Thyroid gland (tissue), 4 donors: Measurements from ENCODE around the gene MMP14. TPM values are rescaled to one million over a fixed set of nuclear protein-coding genes. Genes with fewer than 3 reads are reported as not detected.
"Not testable (repeated sequence)": the region's sequence is repeated elsewhere in the genome, so short reads cannot be mapped to it uniquely, and the experiment has no call there.

Source experiments
- DNase-seq, 2 donors: peaks; one replicate each; pipeline ENCODE4 v3.0.0-alpha.2; 2019
- H3K27ac ChIP-seq, 3 donors: fragments of 200-600 bp; sonication (generic); 1 replicate in 2 of 3; 2 replicates in 1 of 3; pipeline ENCODE4 v1.5.1; 2016 to 2019; ENCODE audit warnings: mild to moderate bottlenecking in 1 of 3, moderate library complexity in 1 of 3
- H3K27me3 ChIP-seq: fragments of 200-600 bp; sonication (generic); one replicate; pipeline ENCODE4 v1.5.1; 2019
- H3K36me3 ChIP-seq, 2 donors: fragments of 200-600 bp; sonication (generic); one replicate each; pipeline ENCODE4 v1.5.1; 2016 to 2019
- H3K4me1 ChIP-seq, 2 donors: fragments of 200-600 bp; sonication (generic); one replicate each; pipeline ENCODE4 v1.5.1; 2017 to 2019
- H3K4me3 ChIP-seq, 3 donors: fragments of 200-600 bp; sonication (generic); replicated peaks in 1 of 3; 1 replicate in 2 of 3; 2 replicates in 1 of 3; pipeline ENCODE4 v1.5.1; 2016; ENCODE audit warnings: mild to moderate bottlenecking in 1 of 3
- H3K9me3 ChIP-seq: fragments of 200-600 bp; sonication (generic); one replicate; pipeline ENCODE4 v1.5.1; 2017
- CTCF ChIP-seq, 6 experiments: fragments of 200-600 bp in 3 of 6; fragments of 450-650 bp in 3 of 6; sonication (generic) in 3 of 6; IDR thresholded peaks; one replicate each; pipeline ENCODE4 v1.5.1; 2016 to 2019; ENCODE audit warnings: antibody characterized with exemption in 6 of 6, mild to moderate bottlenecking in 2 of 6, inconsistent platforms in 1 of 6, moderate library complexity in 1 of 6
- POLR2A ChIP-seq, 2 donors: fragments of 450-650 bp; IDR thresholded peaks; one replicate each; pipeline ENCODE4 v1.6.1; 2017; ENCODE audit warnings: antibody characterized with exemption in 2 of 2, mild to moderate bottlenecking in 2 of 2, moderate library complexity in 1 of 2
- WGBS, 2 donors: methylation state at CpG; one replicate each; pipeline ENCODE4 v1.1.5; 2017; 5-methylcytosine and 5-hydroxymethylcytosine counted together
- intact Hi-C: fragments of 100-400 bp; cut with DNase I; formaldehyde crosslinking; loops from one replicate; pipeline ENCODE4 v1.15.1; 2023
- total RNA-seq, 4 donors: library from RNA; depleted of rRNA; stranded (reverse); fragments of >200 nt; gene quantifications; one replicate each; pipeline ENCODE4 v1.2.3, GENCODE V29; 2016

MMP14 gene
- total RNA-seq, 4 donors from 2014 or later: 59.7 to 119 (median 88.5) TPM

- H3K36me3 ChIP-seq: peaks cover 23 to 27% of the 10 kb centered on the region in 2 donors
- H3K27me3 ChIP-seq: no peaks in the 10 kb centered on the region
- peak overlapping the region; percentile 41 to 79 (median 73) for H3K27ac ChIP-seq
- intact Hi-C loops: loop anchor here (10.0 kb wide), 1 partner anchor 195 kb away; no protein-coding TSS in a partner anchor
- H3K4me1 ChIP-seq: peaks cover 0 to 49% of the 10 kb centered on the region in 2 donors
- DNase-seq: peak in 1 of 2 donors; percentile 17
- WGBS, 2 donors: 64 to 71% methylated on average over 16 to 17 of the region's 19 CpGs
- no peak overlapping the region for H3K4me3 ChIP-seq
- no peak for TF ChIP-seq POLR2A (IDR thresholded peaks at IDR 0.05)
- no peak for TF ChIP-seq CTCF (IDR thresholded peaks at IDR 0.05)
- no peaks in the 10 kb centered on the region for H3K9me3 ChIP-seq
These were observed 12.9 kb downstream of the MMP14 start for GRCh38 chr14:22849212-22849819.

GRCh38 chr14:22850944-22851764, 14.8 kb downstream of the MMP14 start:
- intact Hi-C loops: loop anchor here (5.0 kb wide), 1 partner anchor 294 kb away; no protein-coding TSS in a partner anchor
- 58 to 67% methylated on average over 7 to 9 of the region's 9 CpGs for WGBS, 2 donors
- Histone ChIP-seq H3K27ac (peak overlapping the region; percentile 41 to 82 (median 78)), H3K27me3 (no peaks in the 10 kb centered on the region), H3K4me1 (peaks cover 5 to 55% of the 10 kb centered on the region in 2 donors), H3K4me3 (no peak overlapping the region), H3K36me3 (peaks cover 7 to 9% of the 10 kb centered on the region in 2 donors), H3K9me3 (no peaks in the 10 kb centered on the region)
- TF ChIP-seq POLR2A (IDR thresholded peaks at IDR 0.05) (no peak), CTCF (IDR thresholded peaks at IDR 0.05) (no peak)
- DNase-seq: peak; percentile 52 to 59

GRCh38 chr14:22852178-22852577, 15.8 kb downstream of the MMP14 start:
- not testable (repeated sequence) for H3K27me3 ChIP-seq, H3K36me3 ChIP-seq, H3K27ac ChIP-seq, DNase-seq, H3K9me3 ChIP-seq, H3K4me3 ChIP-seq
- 82 to 84% methylated on average over 12 of the region's 12 CpGs for WGBS, 2 donors
- peaks cover 5 to 51% of the 10 kb centered on the region in 2 donors for H3K4me1 ChIP-seq
- intact Hi-C loops: loop anchor here (2.0 to 5.0 kb wide), 2 partner anchors 29 to 295 kb away; no protein-coding TSS in a partner anchor

- no peaks in the 10 kb centered on the region for H3K27me3 ChIP-seq
- no peak for TF ChIP-seq CTCF (IDR thresholded peaks at IDR 0.05)
- TF ChIP-seq POLR2A (IDR thresholded peaks at IDR 0.05): no peak
- DNase-seq: no peak
- H3K27ac ChIP-seq: peak overlapping the region in 1 of 3 donors; percentile 83
- no peaks in the 10 kb centered on the region for H3K36me3 ChIP-seq
- intact Hi-C loops: loop anchor here (2.0 to 5.0 kb wide), 2 partner anchors 30 to 295 kb away; no protein-coding TSS in a partner anchor
- WGBS, 2 donors: 84 to 90% methylated on average over 2 of the region's 2 CpGs
- H3K4me1 ChIP-seq: peaks cover 5 to 47% of the 10 kb centered on the region in 2 donors
- no peak overlapping the region for H3K4me3 ChIP-seq
- H3K9me3 ChIP-seq: no peaks in the 10 kb centered on the region
These were observed 16.2 kb downstream of the MMP14 start for GRCh38 chr14:22852599-22852939.

- DNase-seq: peak; percentile 89
- Histone ChIP-seq H3K27me3 (no peaks in the 10 kb centered on the region), H3K4me1 (peaks cover 5 to 41% of the 10 kb centered on the region in 2 donors), H3K4me3 (peak overlapping the region in 1 of 3 donors; percentile 23), H3K9me3 (no peaks in the 10 kb centered on the region), H3K36me3 (no peaks in the 10 kb centered on the region), H3K27ac (peak overlapping the region; percentile 52 to 83 (median 72))
- TF ChIP-seq CTCF (IDR thresholded peaks at IDR 0.05): peak; percentile 73 to 97 (median 90)
- TF ChIP-seq POLR2A (IDR thresholded peaks at IDR 0.05): peak in 1 of 2 donors; percentile 42
- intact Hi-C loops: loop anchor here (2.0 to 5.0 kb wide), 2 partner anchors 30 to 296 kb away; no protein-coding TSS in a partner anchor
- WGBS, 2 donors: 1 to 3% methylated on average over 12 to 19 of the region's 20 CpGs
These were observed 16.8 kb downstream of the MMP14 start for GRCh38 chr14:22852940-22853767.

GRCh38 chr14:22854296-22854695, 17.9 kb downstream of the MMP14 start:
- H3K36me3 ChIP-seq, H3K27ac ChIP-seq, H3K9me3 ChIP-seq, H3K27me3 ChIP-seq, H3K4me3 ChIP-seq, DNase-seq: not testable (repeated sequence)
- 94 to 95% methylated on average over 11 of the region's 11 CpGs for WGBS, 2 donors
- H3K4me1 ChIP-seq: peaks cover 5 to 33% of the 10 kb centered on the region in 2 donors
- intact Hi-C loops: loop anchor here (5.0 kb wide), 1 partner anchor 297 kb away; no protein-coding TSS in a partner anchor
